K562 (cell line): ENCODE measurements around the gene KLHL6. TPM values are rescaled to one million over a fixed set of nuclear protein-coding genes. Genes with fewer than 3 reads are reported as not detected.

Experiments
- ATF7 ChIP-seq: fragments of 450-650 bp; IDR thresholded peaks from 2 replicates; pipeline ENCODE4 v1.7.1; 2014; ENCODE audit warnings: mild to moderate bottlenecking, moderate library complexity
- BDP1 ChIP-seq: IDR thresholded peaks from 3 replicates; pipeline ENCODE4 v1.6.1; 2011; ENCODE audit not compliant: insufficient read length, insufficient read depth
- CBFA2T3 ChIP-seq: fragments of 450-650 bp; IDR thresholded peaks from 2 replicates; pipeline ENCODE4 v1.6.1; 2017
- CCNT2 ChIP-seq: IDR thresholded peaks from 2 replicates; pipeline ENCODE4 v1.6.1; 2011; ENCODE audit warnings: borderline replicate concordance, low read depth, mild to moderate bottlenecking, moderate library complexity, mixed read lengths, low read length; ENCODE audit not compliant: insufficient read length; ENCODE audit errors: extremely low read depth
- CHD2 ChIP-seq: IDR thresholded peaks from 2 replicates; pipeline ENCODE4 v1.6.1; 2011; ENCODE audit warnings: low read depth, low read length
- E2F3 ChIP-seq: fragments of 250-450 bp; sonication (Bioruptor Pico); IDR thresholded peaks from 2 replicates; pipeline ENCODE4 v1.4.0; 2020; ENCODE audit warnings: mild to moderate bottlenecking
- GATAD2A ChIP-seq: fragments of 450-650 bp; IDR thresholded peaks from 2 replicates; pipeline ENCODE4 v1.6.1; 2017
- HNRNPH1 ChIP-seq: fragments of 200-400 bp; formaldehyde crosslinking; optimal IDR thresholded peaks from 2 replicates; pipeline ENCODE3; 2017; ENCODE audit warnings: low read depth, mild to moderate bottlenecking, low read length, moderate library complexity
- KLF16 ChIP-seq: IDR thresholded peaks from 2 replicates; pipeline ENCODE4 v1.6.1; 2016; ENCODE audit warnings: antibody characterized with exemption
- MECOM ChIP-seq: fragments of 250-450 bp; sonication (Bioruptor Pico); IDR thresholded peaks from 2 replicates; pipeline ENCODE4 v1.8.0; 2022; ENCODE audit warnings: inconsistent platforms
- NBN ChIP-seq: fragments of 450-650 bp; IDR thresholded peaks from 2 replicates; pipeline ENCODE4 v1.6.1; 2016; ENCODE audit warnings: low read depth, mild to moderate bottlenecking
- NFE2L1 ChIP-seq: fragments of 450-650 bp; IDR thresholded peaks from 2 replicates; pipeline ENCODE4 v1.6.1; 2016; ENCODE audit warnings: missing genetic modification characterization, low read depth, mild to moderate bottlenecking, missing compliant biosample characterization, moderate library complexity, borderline replicate concordance
- NONO ChIP-seq, 2 experiments: fragments of 200-400 bp in 1 of 2; fragments of 450-650 bp in 1 of 2; formaldehyde crosslinking in 1 of 2; IDR thresholded peaks; 2 replicates each; pipeline ENCODE4 v1.6.1; 2017; ENCODE audit warnings: low read depth in 2 of 2, mild to moderate bottlenecking in 2 of 2, moderate library complexity in 2 of 2, low read length in 1 of 2
- SIN3A ChIP-seq, 2 experiments: fragments of 150-350 bp in 1 of 2; IDR thresholded peaks; 2 replicates each; pipeline ENCODE4 v1.6.1; 2011 to 2016; ENCODE audit warnings: borderline replicate concordance in 2 of 2, low read depth in 2 of 2, low read length in 2 of 2, mild to moderate bottlenecking in 2 of 2, moderate library complexity in 2 of 2; ENCODE audit not compliant: control insufficient read depth in 1 of 2
- SMAD1 ChIP-seq: fragments of 150-350 bp; IDR thresholded peaks from 2 replicates; pipeline ENCODE4 v1.6.1; 2014; ENCODE audit warnings: low read length, low read depth; ENCODE audit not compliant: partially characterized antibody
- SMAD4 ChIP-seq: fragments of 250-450 bp; sonication (Bioruptor Pico); conservative IDR thresholded peaks from 2 replicates; pipeline ENCODE4 v1.8.0; 2021; ENCODE audit warnings: inconsistent platforms, mild to moderate bottlenecking, moderate library complexity
- SP1 ChIP-seq: sonication (generic); formaldehyde crosslinking; IDR thresholded peaks from 2 replicates; pipeline ENCODE4 v1.8.1; 2022; ENCODE audit warnings: mild to moderate bottlenecking, missing genetic modification reagents
- TAF1 ChIP-seq: IDR thresholded peaks from 2 replicates; pipeline ENCODE4 v1.6.1; 2011; ENCODE audit warnings: mild to moderate bottlenecking, low read length, moderate library complexity; ENCODE audit not compliant: insufficient read depth, control insufficient read depth, severe bottlenecking; ENCODE audit errors: extremely low read depth
- TRIM24 ChIP-seq, 2 experiments: fragments of 450-650 bp; IDR thresholded peaks; 2 replicates each; pipeline ENCODE4 v1.6.1; 2016
- TRIM28 ChIP-seq: fragments of 450-650 bp; IDR thresholded peaks from 2 replicates; pipeline ENCODE4 v1.6.1; 2017
- ZFX ChIP-seq: sonication (generic); formaldehyde crosslinking; IDR thresholded peaks from 2 replicates; pipeline ENCODE4 v1.8.0; 2022; ENCODE audit warnings: mild to moderate bottlenecking, missing genetic modification reagents, moderate library complexity
- ZKSCAN8 ChIP-seq: fragments of 200-800 bp; sonication (Bioruptor generic); IDR thresholded peaks from 2 replicates; pipeline ENCODE4 v1.6.1; 2016; ENCODE audit warnings: missing genetic modification characterization, missing compliant biosample characterization
- ZNF143 ChIP-seq: sonication (generic); formaldehyde crosslinking; IDR thresholded peaks from 2 replicates; pipeline ENCODE4 v1.9.0; 2022; ENCODE audit warnings: mild to moderate bottlenecking, missing genetic modification reagents
- ZNF253 ChIP-seq: fragments of 250-450 bp; sonication (Bioruptor Pico); conservative IDR thresholded peaks from 2 replicates; pipeline ENCODE4 v1.6.1; 2021; ENCODE audit warnings: mild to moderate bottlenecking
- ZNF324 ChIP-seq: fragments of 250-450 bp; sonication (Bioruptor Pico); IDR thresholded peaks from 2 replicates; pipeline ENCODE4 v1.4.0; 2020; ENCODE audit warnings: mild to moderate bottlenecking
- ZNF644 ChIP-seq: fragments of 200-800 bp; sonication (Bioruptor generic); IDR thresholded peaks from 2 replicates; pipeline ENCODE4 v1.6.1; 2016; ENCODE audit warnings: low read depth, missing genetic modification characterization, missing compliant biosample characterization
- ZNF830 ChIP-seq: fragments of 250-450 bp; sonication (Bioruptor Pico); IDR thresholded peaks from 2 replicates; pipeline ENCODE4 v1.5.0; 2021; ENCODE audit warnings: mild to moderate bottlenecking
- polyA plus RNA-seq, 8 experiments: library from polyadenylated mRNA; depleted of rRNA in 4 of 8; stranded (reverse) in 5 of 8; unstranded in 3 of 8; fragments of >200 nt; fragmentation: Nextera tagmentation in 2 of 8; fragmentation: Illumina TruSeq in 1 of 8; extraction: Ambion mirVana in 2 of 8; extraction: Trizol in 1 of 8; gene quantifications; 2 replicates each; pipeline versions ENCODE4 v1.2.1 to v1.2.3, GENCODE V29; 2011 to 2014; ENCODE audit warnings: inconsistent platforms in 1 of 8, missing spikeins in 1 of 8
- total RNA-seq, 7 experiments: library from RNA; depleted of rRNA in 6 of 7; stranded (reverse); fragments of >200 nt in 6 of 7; fragmentation: Illumina TruSeq in 2 of 7; extraction: Trizol in 2 of 7; gene quantifications; 2 replicates each; pipeline versions ENCODE4 v1.2.1 to v1.2.3, GENCODE V29; 2011 to 2021; ENCODE audit warnings: low replicate concordance in 1 of 7
- TF ChIP-seq, protein P1 (sequence below): fragments of 250-450 bp; sonication (Bioruptor Pico); IDR thresholded peaks from 2 replicates; pipeline ENCODE4 v1.4.0; 2020; ENCODE audit warnings: mild to moderate bottlenecking, moderate library complexity
- TF ChIP-seq, protein P2 (sequence below): sonication (generic); IDR thresholded peaks from 2 replicates; pipeline ENCODE4 v1.6.1; 2016

KLHL6 gene
- total and polyA plus RNA-seq, 9 of the 15 experiments (the other 6 are each of a cell fraction or from before 2014, with no cell fraction given), result 0.18 to 2.1 (median 1.4) TPM

DNA sequence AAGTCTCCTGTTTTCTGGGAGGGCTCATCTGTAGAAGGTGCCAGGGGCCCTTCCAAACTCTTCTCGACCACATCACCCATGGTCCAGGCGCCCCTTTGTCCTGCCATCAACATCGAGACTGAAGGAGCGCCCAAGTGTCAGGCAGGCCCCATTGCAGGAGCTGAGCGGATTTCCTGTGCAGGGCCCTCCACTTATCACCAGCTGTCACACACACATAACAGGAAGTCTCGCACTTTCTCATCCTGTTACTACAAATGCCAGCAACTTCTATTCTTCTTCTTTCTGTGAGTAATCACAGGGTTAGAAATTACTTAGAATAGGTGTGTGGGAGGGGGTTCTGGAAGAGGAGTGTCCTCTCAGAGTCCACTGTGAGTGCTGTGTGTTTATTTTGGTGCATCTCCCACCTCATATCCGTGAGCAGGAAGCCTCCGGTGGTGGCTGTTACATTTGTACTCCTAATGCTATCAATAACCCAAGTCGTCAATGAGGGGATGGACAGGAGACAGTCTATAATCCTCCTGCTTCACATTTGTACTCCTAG lies at the start of gene KLHL6 (continued):
- no peak for TF ChIP-seq NONO (IDR thresholded peaks at IDR 0.05; ENCODE audit: low read depth in 2 of 2, low read length in 1 of 2)
- TF ChIP-seq, protein P1, sequence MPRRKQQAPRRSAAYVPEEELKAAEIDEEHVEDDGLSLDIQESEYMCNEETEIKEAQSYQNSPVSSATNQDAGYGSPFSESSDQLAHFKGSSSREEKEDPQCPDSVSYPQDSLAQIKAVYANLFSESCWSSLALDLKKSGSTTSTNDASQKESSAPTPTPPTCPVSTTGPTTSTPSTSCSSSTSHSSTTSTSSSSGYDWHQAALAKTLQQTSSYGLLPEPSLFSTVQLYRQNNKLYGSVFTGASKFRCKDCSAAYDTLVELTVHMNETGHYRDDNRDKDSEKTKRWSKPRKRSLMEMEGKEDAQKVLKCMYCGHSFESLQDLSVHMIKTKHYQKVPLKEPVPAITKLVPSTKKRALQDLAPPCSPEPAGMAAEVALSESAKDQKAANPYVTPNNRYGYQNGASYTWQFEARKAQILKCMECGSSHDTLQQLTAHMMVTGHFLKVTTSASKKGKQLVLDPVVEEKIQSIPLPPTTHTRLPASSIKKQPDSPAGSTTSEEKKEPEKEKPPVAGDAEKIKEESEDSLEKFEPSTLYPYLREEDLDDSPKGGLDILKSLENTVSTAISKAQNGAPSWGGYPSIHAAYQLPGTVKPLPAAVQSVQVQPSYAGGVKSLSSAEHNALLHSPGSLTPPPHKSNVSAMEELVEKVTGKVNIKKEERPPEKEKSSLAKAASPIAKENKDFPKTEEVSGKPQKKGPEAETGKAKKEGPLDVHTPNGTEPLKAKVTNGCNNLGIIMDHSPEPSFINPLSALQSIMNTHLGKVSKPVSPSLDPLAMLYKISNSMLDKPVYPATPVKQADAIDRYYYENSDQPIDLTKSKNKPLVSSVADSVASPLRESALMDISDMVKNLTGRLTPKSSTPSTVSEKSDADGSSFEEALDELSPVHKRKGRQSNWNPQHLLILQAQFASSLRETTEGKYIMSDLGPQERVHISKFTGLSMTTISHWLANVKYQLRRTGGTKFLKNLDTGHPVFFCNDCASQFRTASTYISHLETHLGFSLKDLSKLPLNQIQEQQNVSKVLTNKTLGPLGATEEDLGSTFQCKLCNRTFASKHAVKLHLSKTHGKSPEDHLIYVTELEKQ, result no peak
- TF ChIP-seq KLF16, result no peak
- TF ChIP-seq BDP1, result no peak
- TF ChIP-seq ZNF253 (CRISPR knock-in tag), result no peak
- TF ChIP-seq HNRNPH1, result no peak
- TF ChIP-seq ZFX (CRISPR knock-in tag), result no peak; the same call in 1 of the 2 replicates
- TF ChIP-seq ZNF644 (tag), result no peak
- no peak for TF ChIP-seq SIN3A (IDR thresholded peaks at IDR 0.05; ENCODE audit: borderline replicate concordance in 2 of 2, control insufficient read depth in 1 of 2, low read depth in 2 of 2, low read length in 2 of 2)
- TF ChIP-seq CHD2, result no peak
- TF ChIP-seq SMAD1, result no peak
- no peak for TF ChIP-seq E2F3 (CRISPR knock-in tag)
- no peak for TF ChIP-seq GATAD2A
- no peak for TF ChIP-seq CBFA2T3
- no peak for TF ChIP-seq MECOM
- TF ChIP-seq SMAD4 (CRISPR knock-in tag), result peak; percentile 65; the same call in 1 of the 2 replicates
- no peak for TF ChIP-seq ZKSCAN8 (CRISPR knock-in tag)
- TF ChIP-seq CCNT2, result no peak
- no peak for TF ChIP-seq TAF1
- TF ChIP-seq NBN, result no peak
- no peak for TF ChIP-seq ZNF830 (CRISPR knock-in tag)
- no peak for TF ChIP-seq ZNF324 (CRISPR knock-in tag)
- TF ChIP-seq, protein P2, sequence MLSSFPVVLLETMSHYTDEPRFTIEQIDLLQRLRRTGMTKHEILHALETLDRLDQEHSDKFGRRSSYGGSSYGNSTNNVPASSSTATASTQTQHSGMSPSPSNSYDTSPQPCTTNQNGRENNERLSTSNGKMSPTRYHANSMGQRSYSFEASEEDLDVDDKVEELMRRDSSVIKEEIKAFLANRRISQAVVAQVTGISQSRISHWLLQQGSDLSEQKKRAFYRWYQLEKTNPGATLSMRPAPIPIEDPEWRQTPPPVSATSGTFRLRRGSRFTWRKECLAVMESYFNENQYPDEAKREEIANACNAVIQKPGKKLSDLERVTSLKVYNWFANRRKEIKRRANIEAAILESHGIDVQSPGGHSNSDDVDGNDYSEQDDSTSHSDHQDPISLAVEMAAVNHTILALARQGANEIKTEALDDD, result no peak
- TF ChIP-seq ZNF143 (CRISPR knock-in tag), result no peak
- TF ChIP-seq SP1 (CRISPR knock-in tag), result no peak
- TF ChIP-seq NFE2L1 (tag), result no peak
- TF ChIP-seq ATF7, result no peak
- TF ChIP-seq TRIM24 (IDR thresholded peaks at IDR 0.05), result no peak
- TF ChIP-seq TRIM28, result no peak
